Ovary (tissue), 3 donors: ENCODE measurements around the gene FGGY.

ENCODE experiments used
- CTCF ChIP-seq, 3 donors: fragments of 450-650 bp in 2 of 3; fragments of 200-600 bp in 1 of 3; IDR thresholded peaks; one replicate each; pipeline versions ENCODE4 v1.5.1 to v1.8.0; 2016 to 2022; ENCODE audit warnings: antibody characterized with exemption in 3 of 3, mild to moderate bottlenecking in 1 of 3
- EP300 ChIP-seq: sonication (generic); formaldehyde crosslinking; IDR thresholded peaks from one replicate; pipeline ENCODE4 v1.6.1; 2017; ENCODE audit warnings: antibody characterized with exemption
- POLR2A ChIP-seq: fragments of 450-650 bp; IDR thresholded peaks from one replicate; pipeline ENCODE4 v1.6.1; 2017; ENCODE audit warnings: antibody characterized with exemption, mild to moderate bottlenecking, moderate library complexity
- donor health status: DM: no; HTN: no; CAD: no.

- no peak for TF ChIP-seq CTCF (IDR thresholded peaks at IDR 0.05)
- no peak for TF ChIP-seq EP300
- TF ChIP-seq POLR2A: no peak
Measured at GRCh38 chr1:59526240-59526639, 229.3 kb downstream of the FGGY start.
